ENCODE results near the gene TOX2.

- TF ChIP-seq CTCF (IDR thresholded peaks at IDR 0.05) (no peak), POLR2A (IDR thresholded peaks at IDR 0.05) (no peak)
Observed at GRCh38 chr20:44115181-44115580, 200.5 kb downstream of the TOX2 start.
